PC-9 (cell line): ENCODE measurements around the gene MCC. TPM values are rescaled to one million over a fixed set of nuclear protein-coding genes. Genes with fewer than 3 reads are reported as not detected.

Source experiments
- BruUV-seq: library from RNA; stranded (reverse); fragments of 400-500 nt; replicated peaks from 2 replicates; lab custom pipeline; 2021; lab: Mats Ljungman, UMichigan
- CTCF ChIA-PET: fragments of 300-600 bp; sonication (Branson Sonifier 250); formaldehyde crosslinking; loops from one replicate; lab custom pipeline; 2022; ENCODE audit warnings: antibody characterized with exemption; lab: Charles Lee
- POLR2A ChIA-PET: fragments of 300-600 bp; sonication (Branson Sonifier 250); formaldehyde crosslinking; loops from one replicate; lab custom pipeline; 2022; ENCODE audit warnings: antibody characterized with exemption; ENCODE audit not compliant: unreplicated experiment; lab: Charles Lee
- DNase-seq, 2 experiments: peaks; one replicate each; pipeline versions ENCODE4 v3.0.0 to v3.0.0-alpha.2; 2015 to 2022; ENCODE audit warnings: mixed read lengths in 1 of 2
- H2AFZ ChIP-seq: fragments of 200-600 bp; sonication (generic); 2 replicates; pipeline ENCODE4 v1.8.1; 2017; ENCODE audit warnings: antibody characterized with exemption
- H3F3A ChIP-seq: fragments of 200-600 bp; sonication (generic); 2 replicates; pipeline ENCODE4 v1.8.1; 2017; ENCODE audit warnings: antibody characterized with exemption, mild to moderate bottlenecking, low read depth; ENCODE audit not compliant: insufficient read depth
- H3K27ac ChIP-seq: fragments of 200-600 bp; sonication (generic); 2 replicates; pipeline ENCODE4 v1.6.1; 2016; ENCODE audit warnings: mixed run types
- H3K27me3 ChIP-seq: fragments of 200-600 bp; sonication (generic); 2 replicates; pipeline ENCODE4 v1.6.1; 2016; ENCODE audit warnings: low read depth, mixed run types; ENCODE audit not compliant: insufficient read depth
- H3K36me3 ChIP-seq: fragments of 200-600 bp; sonication (generic); 2 replicates; pipeline ENCODE4 v1.6.1; 2016; ENCODE audit warnings: low read depth, mixed run types
- H3K4me1 ChIP-seq: fragments of 200-600 bp; sonication (generic); replicated peaks from 2 replicates; pipeline ENCODE4 v1.6.1; 2016; ENCODE audit warnings: mixed run types; ENCODE audit not compliant: insufficient read depth
- H3K4me2 ChIP-seq: fragments of 200-600 bp; sonication (generic); 2 replicates; pipeline ENCODE4 v1.6.1; 2017; ENCODE audit warnings: mixed run types
- H3K4me3 ChIP-seq: fragments of 200-600 bp; sonication (generic); 2 replicates; pipeline ENCODE4 v1.6.1; 2016; ENCODE audit warnings: mixed run types
- H3K79me2 ChIP-seq: fragments of 200-600 bp; sonication (generic); 2 replicates; pipeline ENCODE4 v1.6.1; 2017; ENCODE audit warnings: low read depth, mixed run types
- H3K9me2 ChIP-seq: fragments of 200-600 bp; sonication (generic); 2 replicates; pipeline ENCODE4 v1.8.1; 2017; ENCODE audit warnings: mild to moderate bottlenecking; ENCODE audit not compliant: insufficient read depth
- H3K9me3 ChIP-seq: fragments of 200-600 bp; sonication (generic); 2 replicates; pipeline ENCODE4 v1.8.1; 2016; ENCODE audit warnings: low read depth; ENCODE audit not compliant: insufficient read depth
- H4K20me1 ChIP-seq: fragments of 200-600 bp; sonication (generic); 2 replicates; pipeline ENCODE4 v1.8.1; 2017; ENCODE audit not compliant: insufficient read depth
- CTCF ChIP-seq: fragments of 200-600 bp; sonication (generic); conservative IDR thresholded peaks from 2 replicates; pipeline ENCODE4 v1.6.1; 2017; ENCODE audit warnings: mixed run types, antibody characterized with exemption, mild to moderate bottlenecking, moderate library complexity
- EZH2 ChIP-seq: fragments of 200-600 bp; sonication (generic); IDR thresholded peaks from 2 replicates; pipeline ENCODE4 v1.8.0; 2017; ENCODE audit warnings: antibody characterized with exemption, low read depth
- intact Hi-C: fragments of 100-400 bp; cut with micrococcal nuclease; formaldehyde crosslinking; loops from one replicate; pipeline ENCODE4 v1.10.0; 2022; ENCODE audit not compliant: unreplicated experiment
- total RNA-seq: library from RNA; stranded (reverse); gene quantifications from 2 replicates; pipeline ENCODE4 v1.2.3, GENCODE V29; 2021

Gene MCC
- total RNA-seq, 1 experiment from 2014 or later = 2.5 TPM

- Histone ChIP-seq H3K36me3 (no peaks in the 10 kb centered on the region), H3K4me1 (no peaks in the 10 kb centered on the region), H3K9me3 (no peaks in the 10 kb centered on the region), H3K4me3 (no peak overlapping the region), H3F3A (no peaks in the 10 kb centered on the region), H3K79me2 (no peaks in the 10 kb centered on the region), H3K9me2 (no peaks in the 10 kb centered on the region), H3K27me3 (no peaks in the 10 kb centered on the region), H3K27ac (no peak overlapping the region), H3K4me2 (no peak overlapping the region), H4K20me1 (no peaks in the 10 kb centered on the region; the same call in 1 of the 2 replicates), H2AFZ (no peak overlapping the region)
- intact Hi-C loops = no loop called here
- BruUV-seq = no TSS peak
- POLR2A ChIA-PET = no interaction called here
- TF ChIP-seq EZH2 = no peak
- TF ChIP-seq CTCF = no peak
- CTCF ChIA-PET = no interaction called here
- DNase-seq = no peak
Observed at GRCh38 chr5:113178073-113178779, 310.0 kb downstream of the MCC start.

- H3K27ac ChIP-seq = no peak overlapping the region
- no peaks in the 10 kb centered on the region for H3K4me1 ChIP-seq
- no peaks in the 10 kb centered on the region for H3K36me3 ChIP-seq
- H3K4me2 ChIP-seq = no peak overlapping the region
- TF ChIP-seq EZH2 (no peak), CTCF (no peak)
- ChIA-PET CTCF (no interaction called here), POLR2A (no interaction called here)
- no peak overlapping the region for H3K4me3 ChIP-seq
- no peak for DNase-seq
- no peak overlapping the region for H2AFZ ChIP-seq
- no peaks in the 10 kb centered on the region; the same call in 1 of the 2 replicates for H4K20me1 ChIP-seq
- H3F3A ChIP-seq = no peaks in the 10 kb centered on the region
- H3K9me2 ChIP-seq = no peaks in the 10 kb centered on the region
- BruUV-seq = no TSS peak
- no peaks in the 10 kb centered on the region for H3K79me2 ChIP-seq
- no peaks in the 10 kb centered on the region for H3K27me3 ChIP-seq
- intact Hi-C loops = no loop called here
- no peaks in the 10 kb centered on the region for H3K9me3 ChIP-seq
Observed at GRCh38 chr5:113177225-113177624, 311.0 kb downstream of the MCC start.

GRCh38 chr5:113176734-113177133 lies 311.5 kb downstream of the MCC start:
- POLR2A ChIA-PET = no interaction called here
- no peaks in the 10 kb centered on the region for H3F3A ChIP-seq
- no peak overlapping the region for H2AFZ ChIP-seq
- CTCF ChIA-PET = no interaction called here
- H3K79me2 ChIP-seq = no peaks in the 10 kb centered on the region
- no peak overlapping the region for H3K4me3 ChIP-seq
- H3K4me2 ChIP-seq = no peak overlapping the region
- H3K27me3 ChIP-seq = no peaks in the 10 kb centered on the region
- no peaks in the 10 kb centered on the region for H3K9me2 ChIP-seq
- intact Hi-C loops = no loop called here
- H4K20me1 ChIP-seq = no peaks in the 10 kb centered on the region; the same call in 1 of the 2 replicates
- H3K36me3 ChIP-seq = no peaks in the 10 kb centered on the region
- BruUV-seq = no TSS peak
- no peak for DNase-seq
- H3K27ac ChIP-seq = no peak overlapping the region
- no peaks in the 10 kb centered on the region for H3K9me3 ChIP-seq
- TF ChIP-seq CTCF (no peak), EZH2 (no peak)
- no peaks in the 10 kb centered on the region for H3K4me1 ChIP-seq
